KMS-11 (cell line): ENCODE data around the gene KY.

ENCODE experiments used
- H2AFZ ChIP-seq: fragments of 200-600 bp; sonication (generic); 2 replicates; pipeline ENCODE4 v1.6.1; 2016; ENCODE audit warnings: antibody characterized with exemption, mixed run types, low read depth
- H3K27ac ChIP-seq: fragments of 200-600 bp; sonication (generic); 2 replicates; pipeline ENCODE4 v1.6.1; 2016; ENCODE audit warnings: mild to moderate bottlenecking, mixed run types
- H3K27me3 ChIP-seq: fragments of 200-600 bp; sonication (generic); 2 replicates; pipeline ENCODE4 v1.6.1; 2017; ENCODE audit warnings: mild to moderate bottlenecking, low read depth, mixed run types, moderate library complexity; ENCODE audit not compliant: insufficient read depth
- H3K36me3 ChIP-seq: fragments of 200-600 bp; sonication (generic); 2 replicates; pipeline ENCODE4 v1.6.1; 2017; ENCODE audit warnings: mild to moderate bottlenecking, mixed run types; ENCODE audit not compliant: insufficient read depth
- H3K4me1 ChIP-seq: fragments of 200-600 bp; sonication (generic); 2 replicates; pipeline ENCODE4 v1.6.1; 2016; ENCODE audit warnings: mild to moderate bottlenecking, low read depth, mixed run types; ENCODE audit not compliant: poor library complexity, severe bottlenecking
- H3K4me2 ChIP-seq: fragments of 200-600 bp; sonication (generic); 2 replicates; pipeline ENCODE4 v1.7.0; 2016; ENCODE audit warnings: mild to moderate bottlenecking, mixed run types
- H3K4me3 ChIP-seq: fragments of 200-600 bp; sonication (generic); IDR thresholded peaks from 2 replicates; pipeline ENCODE4 v1.6.1; 2017; ENCODE audit warnings: low read depth, low read length, mixed read lengths; ENCODE audit not compliant: insufficient read depth
- H3K79me2 ChIP-seq: fragments of 200-600 bp; sonication (generic); 2 replicates; pipeline ENCODE4 v1.6.1; 2016; ENCODE audit warnings: low read depth, mixed run types; ENCODE audit not compliant: insufficient read depth
- H3K9ac ChIP-seq: fragments of 200-600 bp; sonication (generic); 2 replicates; pipeline ENCODE4 v1.6.1; 2016; ENCODE audit warnings: mild to moderate bottlenecking, mixed run types
- H4K20me1 ChIP-seq: fragments of 200-600 bp; sonication (generic); 2 replicates; pipeline ENCODE4 v1.6.1; 2016; ENCODE audit warnings: mild to moderate bottlenecking, mixed run types; ENCODE audit not compliant: insufficient read depth
- CTCF ChIP-seq: fragments of 200-600 bp; sonication (generic); conservative IDR thresholded peaks from 2 replicates; pipeline ENCODE4 v1.6.1; 2017; ENCODE audit warnings: low read depth, mild to moderate bottlenecking, antibody characterized with exemption, low read length, moderate library complexity, mixed read lengths

KY gene, protein sequence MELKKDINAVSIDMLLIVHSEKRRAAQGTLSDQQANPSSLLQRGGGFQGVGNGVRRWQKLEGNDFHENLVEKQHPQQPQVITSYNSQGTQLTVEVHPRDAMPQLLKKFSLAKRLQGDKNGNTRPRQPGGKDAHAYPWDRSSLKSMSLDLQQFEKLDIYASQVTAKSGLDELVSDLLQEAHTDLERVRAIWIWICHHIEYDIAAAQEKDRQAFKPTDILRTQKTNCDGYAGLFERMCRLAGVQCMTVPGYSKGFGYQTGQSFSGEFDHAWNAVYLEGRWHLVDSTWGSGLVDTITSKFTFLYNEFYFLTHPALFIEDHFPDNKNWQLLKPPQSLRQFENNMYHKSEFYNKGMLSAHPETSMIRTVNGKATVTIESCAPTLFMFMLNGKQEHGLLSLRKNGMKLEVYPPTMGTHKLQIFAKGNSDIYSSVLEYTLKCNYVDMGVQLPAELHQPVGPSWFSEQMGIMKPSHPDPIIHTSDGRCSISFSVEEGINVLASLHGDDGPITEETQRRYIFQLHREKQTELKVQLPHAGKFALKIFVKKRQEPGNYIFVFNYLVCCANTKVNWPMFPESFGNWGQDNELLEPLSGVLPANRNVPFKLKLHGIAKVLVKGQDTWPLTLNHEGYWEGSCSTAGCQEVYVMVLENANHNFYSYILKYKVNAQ

GRCh38 chr3:134650431-134651346 lies at the start of gene KY:
Gene KY, minus strand, starts transcription at chr3:134651022. Its CDS starts 62 bp downstream, at chr3:134650960.
- Histone ChIP-seq H2AFZ (no peak within 1 kb of the TSS), H3K9ac (no peak within 1 kb of the TSS), H3K79me2 (no peaks in the 10 kb centered on the region), H3K27me3 (no peaks in the 10 kb centered on the region), H3K36me3 (no peaks in the 10 kb centered on the region), H4K20me1 (no peaks in the 10 kb centered on the region), H3K4me2 (no peak within 1 kb of the TSS), H3K4me3 (no peak within 1 kb of the TSS), H3K4me1 (no peaks in the 10 kb centered on the region), H3K27ac (no peak within 1 kb of the TSS)
- no peak for TF ChIP-seq CTCF

GRCh38 chr3:134699721-134700120 lies 48.9 kb upstream of the KY start:
- Histone ChIP-seq H3K9ac (no peak overlapping the region), H3K27ac (no peak overlapping the region), H3K4me1 (no peaks in the 10 kb centered on the region), H3K36me3 (no peaks in the 10 kb centered on the region), H3K4me2 (no peak overlapping the region), H2AFZ (no peak overlapping the region), H4K20me1 (no peaks in the 10 kb centered on the region), H3K27me3 (no peaks in the 10 kb centered on the region), H3K4me3 (no peak overlapping the region), H3K79me2 (no peaks in the 10 kb centered on the region)
- no peak for TF ChIP-seq CTCF

DNA sequence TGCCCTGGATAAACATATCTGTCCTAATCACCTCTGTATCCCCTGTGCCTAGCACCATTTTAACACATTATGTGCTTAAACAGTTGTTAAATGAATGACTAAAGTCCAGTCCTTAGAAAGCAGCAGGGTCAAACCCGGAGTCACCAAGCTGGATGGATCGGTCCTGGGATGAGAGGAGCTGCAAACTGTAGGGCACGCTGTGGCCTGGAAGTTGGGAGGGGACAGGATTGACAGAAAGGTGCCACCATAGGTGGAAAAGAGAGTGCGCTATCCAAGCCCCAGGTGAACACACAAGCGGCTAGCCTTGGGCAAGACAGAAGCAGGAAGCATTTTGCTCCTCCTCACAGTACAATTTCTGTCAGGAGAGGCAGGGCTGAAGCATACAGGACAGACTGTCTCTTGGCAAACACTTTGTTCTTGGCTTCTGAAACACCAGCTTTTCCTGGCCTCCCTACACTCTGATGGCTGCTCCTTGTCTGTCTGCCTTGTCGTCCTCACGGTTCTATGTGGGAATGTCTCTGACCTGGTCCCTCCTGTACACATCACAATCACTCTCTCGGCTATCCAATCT lies 48.4 kb upstream of the KY start:
- Histone ChIP-seq H3K4me3 (no peak overlapping the region), H3K4me2 (no peak overlapping the region), H4K20me1 (no peaks in the 10 kb centered on the region), H3K9ac (no peak overlapping the region), H3K79me2 (no peaks in the 10 kb centered on the region), H3K27ac (no peak overlapping the region), H3K27me3 (no peaks in the 10 kb centered on the region), H3K36me3 (no peaks in the 10 kb centered on the region), H2AFZ (no peak overlapping the region), H3K4me1 (no peaks in the 10 kb centered on the region)
- TF ChIP-seq CTCF: no peak
